Smooth muscle cell (in vitro differentiated cells): Measurements from ENCODE around the gene MFAP3. TPM values are rescaled to one million over a fixed set of nuclear protein-coding genes. Genes with fewer than 3 reads are reported as not detected.
"Not testable (repeated sequence)": the region's sequence is repeated elsewhere in the genome, so short reads cannot be mapped to it uniquely, and the experiment has no call there.

Experiments used
- DNase-seq: peaks from one replicate; lab custom pipeline; 2025; ENCODE audit not compliant: unreplicated experiment; lab: John Stamatoyannopoulos, UW
- H2AFZ ChIP-seq: fragments of 200-600 bp; sonication (generic); 2 replicates; pipeline ENCODE4 v1.6.0; 2016; ENCODE audit warnings: antibody characterized with exemption, low read depth, mild to moderate bottlenecking
- H3F3A ChIP-seq: fragments of 200-600 bp; sonication (generic); 2 replicates; pipeline ENCODE4 v1.6.0; 2017; ENCODE audit warnings: antibody characterized with exemption, low read depth
- H3K27ac ChIP-seq: fragments of 200-600 bp; sonication (generic); 2 replicates; pipeline ENCODE4 v1.5.1; 2016; ENCODE audit warnings: low read depth, mild to moderate bottlenecking
- H3K27me3 ChIP-seq: fragments of 200-600 bp; sonication (generic); 2 replicates; pipeline ENCODE4 v1.6.1; 2016; ENCODE audit warnings: low read depth, mild to moderate bottlenecking
- H3K36me3 ChIP-seq: fragments of 200-600 bp; sonication (generic); 2 replicates; pipeline ENCODE4 v1.5.1; 2016; ENCODE audit warnings: low read depth
- H3K4me1 ChIP-seq: fragments of 200-600 bp; sonication (generic); 2 replicates; pipeline ENCODE4 v1.5.1; 2016; ENCODE audit warnings: low read depth
- H3K4me2 ChIP-seq: fragments of 200-600 bp; sonication (generic); 2 replicates; pipeline ENCODE4 v1.6.0; 2016; ENCODE audit warnings: mild to moderate bottlenecking
- H3K4me3 ChIP-seq: fragments of 200-600 bp; sonication (generic); 2 replicates; pipeline ENCODE4 v1.5.1; 2016; ENCODE audit warnings: mild to moderate bottlenecking
- H3K79me2 ChIP-seq: fragments of 200-600 bp; sonication (generic); 2 replicates; pipeline ENCODE4 v1.6.0; 2016; ENCODE audit warnings: low read depth, mild to moderate bottlenecking
- H3K9ac ChIP-seq: fragments of 200-600 bp; sonication (generic); 2 replicates; pipeline ENCODE4 v1.6.0; 2016; ENCODE audit warnings: low read depth
- H3K9me3 ChIP-seq: fragments of 200-600 bp; sonication (generic); replicated peaks from 2 replicates; pipeline ENCODE4 v1.5.1; 2016; ENCODE audit warnings: low read depth
- H4K20me1 ChIP-seq: fragments of 200-600 bp; sonication (generic); 2 replicates; pipeline ENCODE4 v1.6.0; 2016; ENCODE audit warnings: low read depth
- CTCF ChIP-seq: fragments of 200-600 bp; sonication (generic); IDR thresholded peaks from 2 replicates; pipeline ENCODE4 v1.5.1; 2017; ENCODE audit warnings: borderline replicate concordance, mild to moderate bottlenecking, antibody characterized with exemption; ENCODE audit not compliant: insufficient read depth, poor library complexity, severe bottlenecking
- WGBS: methylation state at CpG from one replicate; pipeline ENCODE4 v1.1.7; 2016; ENCODE audit warnings: low lambda C conversion rate; 5-methylcytosine and 5-hydroxymethylcytosine counted together
- polyA plus RNA-seq: library from polyadenylated mRNA; unstranded; fragments of >200 nt; fragmentation: Nextera tagmentation; extraction: Ambion mirVana; gene quantifications from 2 replicates; pipeline ENCODE4 v1.2.1, GENCODE V29; 2016
- total RNA-seq: library from RNA; depleted of rRNA; stranded (reverse); fragments of >200 nt; gene quantifications from 2 replicates; pipeline ENCODE4 v1.2.3, GENCODE V29; 2014

MFAP3 gene
- total and polyA plus RNA-seq, 2 experiments from 2014 or later = 12.6 to 76.0 TPM

DNA sequence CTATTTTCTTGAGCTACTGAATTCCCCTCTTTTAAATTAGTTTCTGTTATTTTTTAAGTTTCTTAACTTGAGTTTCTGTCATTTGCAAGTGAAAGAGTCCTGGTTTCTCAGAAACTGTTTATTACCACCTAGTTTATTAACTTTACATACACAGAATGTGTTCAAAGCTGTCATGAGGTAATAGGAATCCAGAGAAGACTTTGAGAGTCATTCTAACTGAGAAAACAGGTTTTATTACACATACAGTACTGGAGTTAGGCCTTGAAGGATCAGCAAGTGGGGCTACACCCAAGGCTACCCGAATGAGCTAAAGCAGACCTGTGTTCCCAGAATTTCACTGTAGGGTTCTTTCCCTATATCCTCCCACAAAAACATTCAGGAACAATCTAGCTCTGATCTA, 33.1 kb upstream of the MFAP3 start:
- H3K27me3 ChIP-seq = no peaks in the 10 kb centered on the region
- no peak overlapping the region for H3K4me3 ChIP-seq
- H3K9ac ChIP-seq = no peak overlapping the region
- WGBS = 85% methylated on average over 1 of the region's 1 CpG
- H3K4me1 ChIP-seq = no peaks in the 10 kb centered on the region
- no peaks in the 10 kb centered on the region for H4K20me1 ChIP-seq
- no peaks in the 10 kb centered on the region for H3K36me3 ChIP-seq
- H3K79me2 ChIP-seq = no peaks in the 10 kb centered on the region
- H3K9me3 ChIP-seq = no peaks in the 10 kb centered on the region
- H2AFZ ChIP-seq = no peak overlapping the region
- no peak overlapping the region for H3K4me2 ChIP-seq
- no peak for TF ChIP-seq CTCF
- H3F3A ChIP-seq = no peaks in the 10 kb centered on the region
- DNase-seq = no peak
- no peak overlapping the region for H3K27ac ChIP-seq

GRCh38 chr5:154010660-154011059, 28.1 kb upstream of the MFAP3 start:
- no peak for DNase-seq
- 60% methylated on average over 3 of the region's 3 CpGs for WGBS
- H4K20me1 ChIP-seq = no peaks in the 10 kb centered on the region

GRCh38 chr5:154015071-154015693, 23.6 kb upstream of the MFAP3 start:
- DNase-seq = no peak
- Histone ChIP-seq H3K4me2 (no peak overlapping the region), H3K4me1 (no peaks in the 10 kb centered on the region), H2AFZ (no peak overlapping the region), H3K9ac (no peak overlapping the region), H3K27ac (no peak overlapping the region), H4K20me1 (peaks cover 8% of the 10 kb centered on the region), H3F3A (no peaks in the 10 kb centered on the region), H3K9me3 (no peaks in the 10 kb centered on the region), H3K27me3 (no peaks in the 10 kb centered on the region), H3K4me3 (no peak overlapping the region), H3K79me2 (no peaks in the 10 kb centered on the region), H3K36me3 (no peaks in the 10 kb centered on the region)
- no peak for TF ChIP-seq CTCF
- WGBS = 96% methylated on average over 4 of the region's 4 CpGs

More at GRCh38 chr5:154010660-154011059, 28.1 kb upstream of the MFAP3 start:
- Histone ChIP-seq H3K9ac (no peak overlapping the region), H3K4me1 (no peaks in the 10 kb centered on the region), H3K27me3 (no peaks in the 10 kb centered on the region), H3K27ac (no peak overlapping the region), H3K4me2 (no peak overlapping the region), H2AFZ (no peak overlapping the region), H3K79me2 (no peaks in the 10 kb centered on the region), H3K4me3 (no peak overlapping the region), H3K36me3 (no peaks in the 10 kb centered on the region), H3K9me3 (no peaks in the 10 kb centered on the region), H3F3A (no peaks in the 10 kb centered on the region)
- TF ChIP-seq CTCF = no peak

DNA sequence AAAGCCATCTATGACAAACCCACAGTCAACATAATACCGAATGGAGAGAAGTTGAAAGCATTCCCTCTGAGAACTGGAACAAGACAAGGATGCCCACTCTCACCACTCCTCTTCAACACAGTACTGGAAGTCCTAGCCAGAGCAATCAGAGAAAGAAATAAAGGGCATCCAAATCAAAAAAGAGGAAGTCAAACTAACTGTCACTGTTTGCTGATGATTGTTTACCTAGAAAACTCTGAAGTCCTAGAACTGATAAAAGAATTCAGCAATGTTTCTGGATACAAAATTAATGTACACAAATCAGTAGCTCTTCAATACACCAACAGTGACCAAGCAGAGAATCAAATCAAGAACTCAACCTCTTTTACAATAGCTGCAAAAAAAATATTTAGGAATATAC, 19.8 kb upstream of the MFAP3 start:
- not testable (repeated sequence) for H3K36me3 ChIP-seq, H3K27ac ChIP-seq, H3K4me1 ChIP-seq, H3K4me3 ChIP-seq, H3K79me2 ChIP-seq, H2AFZ ChIP-seq, H3K27me3 ChIP-seq, H3K4me2 ChIP-seq, H4K20me1 ChIP-seq, DNase-seq, H3K9me3 ChIP-seq, H3K9ac ChIP-seq, H3F3A ChIP-seq
- WGBS = 100% methylated on average over 1 of the region's 1 CpG
